Lung (tissue), 12 donors: Measurements from ENCODE around the gene PRR15L. TPM values are rescaled to one million over a fixed set of nuclear protein-coding genes. Genes with fewer than 3 reads are reported as not detected.
"Not testable (repeated sequence)": the region's sequence is repeated elsewhere in the genome, so short reads cannot be mapped to it uniquely, and the experiment has no call there.

Source experiments
- ATAC-seq: fragments of 200-7000 bp; cut with Tn5 transposase; one replicate; pipeline ENCODE4 v1.9.1; 2020; ENCODE audit warnings: moderate number of reproducible peaks; ENCODE audit not compliant: insufficient read depth, low FRiP score
- DNase-seq, 3 donors: peaks; one replicate each; pipeline ENCODE4 v3.0.0-alpha.2; 2013 to 2017
- H3K27ac ChIP-seq, 2 donors: one replicate each; pipeline ENCODE4 v1.5.1; 2013; ENCODE audit warnings: mild to moderate bottlenecking in 2 of 2, moderate library complexity in 2 of 2, control low read depth in 1 of 2, inconsistent platforms in 1 of 2, low read depth in 1 of 2, low read length in 1 of 2
- H3K27me3 ChIP-seq, 3 donors: one replicate each; pipeline ENCODE4 v1.5.1; 2013; ENCODE audit warnings: low read length in 2 of 3; ENCODE audit not compliant: control insufficient read depth in 3 of 3, insufficient read depth in 3 of 3
- H3K36me3 ChIP-seq, 4 donors: one replicate each; pipeline ENCODE4 v1.5.1; 2013; ENCODE audit warnings: low read length in 4 of 4, mild to moderate bottlenecking in 1 of 4, moderate library complexity in 1 of 4; ENCODE audit not compliant: control insufficient read depth in 4 of 4, insufficient read depth in 4 of 4
- H3K4me1 ChIP-seq, 5 donors: one replicate each; pipeline ENCODE4 v1.5.1; 2013; ENCODE audit warnings: low read length in 5 of 5, mild to moderate bottlenecking in 2 of 5, moderate library complexity in 1 of 5; ENCODE audit not compliant: control insufficient read depth in 5 of 5, insufficient read depth in 5 of 5
- H3K4me3 ChIP-seq: one replicate; pipeline ENCODE4 v1.5.1; 2013; ENCODE audit warnings: mild to moderate bottlenecking, control low read depth, moderate library complexity
- H3K9ac ChIP-seq, 2 donors: one replicate each; pipeline ENCODE4 v1.5.1; 2013; ENCODE audit warnings: low read length in 2 of 2, control low read depth in 1 of 2; ENCODE audit not compliant: insufficient read depth in 1 of 2
- H3K9me3 ChIP-seq, 4 donors: one replicate each; pipeline ENCODE4 v1.5.1; 2013; ENCODE audit warnings: low read length in 3 of 4, mild to moderate bottlenecking in 1 of 4, moderate library complexity in 1 of 4; ENCODE audit not compliant: control insufficient read depth in 4 of 4, insufficient read depth in 3 of 4
- CTCF ChIP-seq: IDR thresholded peaks from 2 replicates; pipeline ENCODE4 v1.5.1; 2012; ENCODE audit warnings: mild to moderate bottlenecking; ENCODE audit errors: control extremely low read depth, extremely low read depth
- WGBS, 2 donors: extraction: QIAGEN DNeasy Blood & Tissue Kit; methylation state at CpG; one replicate each; pipeline ENCODE4 v1.1.7; 2013; 5-methylcytosine and 5-hydroxymethylcytosine counted together
- polyA plus RNA-seq, 2 donors: library from polyadenylated mRNA; stranded (reverse); fragments of 200-250 nt; gene quantifications; one replicate each; pipeline ENCODE4 v1.2.1, GENCODE V29; 2013
- total RNA-seq, 2 donors: library from RNA; depleted of rRNA in 1 of 2; stranded (reverse); fragments of >200 nt in 1 of 2; gene quantifications; one replicate each; pipeline ENCODE4 v1.2.1, GENCODE V29; 2014 to 2021
- donor health status: control.
- donor health status: control.
- donor health status: Bipolar disorder and iron deficiency.
- donor health status: healthy.
- donor health status: DM: yes; HTN: yes; CAD: no.

PRR15L gene
- total and polyA plus RNA-seq, 4 donors, result 59.5 to 98.5 (median 75.5) TPM

- 26 to 33% methylated on average over 4 of the region's 4 CpGs for WGBS, 2 donors
- peak in 2 of 3 donors; percentile 50 to 66 for DNase-seq
Observed at GRCh38 chr17:48002266-48002915, 44.7 kb upstream of the PRR15L start.

GRCh38 chr17:48001657-48002056, 44.0 kb upstream of the PRR15L start:
- not testable (repeated sequence) for H3K9ac ChIP-seq, ATAC-seq, H3K9me3 ChIP-seq, H3K4me3 ChIP-seq, H3K27me3 ChIP-seq, H3K36me3 ChIP-seq, DNase-seq
- Histone ChIP-seq H3K27ac (peak overlapping the region in 1 of 2 donors; percentile 50), H3K4me1 (peaks cover 0 to 16% (median 8%) of the 10 kb centered on the region in 5 donors)
- WGBS, 2 donors, result 94 to 95% methylated on average over 5 of the region's 5 CpGs

More at GRCh38 chr17:48002266-48002915, 44.7 kb upstream of the PRR15L start:
- peak overlapping the region in 1 of 2 donors; percentile 50 for H3K27ac ChIP-seq
- no peak overlapping the region for H3K9ac ChIP-seq
- ATAC-seq, result peak; percentile 53
- H3K9me3 ChIP-seq, result no peaks in the 10 kb centered on the region
- TF ChIP-seq CTCF, result no peak
- no peak overlapping the region for H3K4me3 ChIP-seq
- peaks cover 0 to 16% (median 8%) of the 10 kb centered on the region in 5 donors for H3K4me1 ChIP-seq
- no peaks in the 10 kb centered on the region for H3K36me3 ChIP-seq
- H3K27me3 ChIP-seq, result no peaks in the 10 kb centered on the region

- no peak overlapping the region for H3K27ac ChIP-seq
- ATAC-seq, result no peak
- TF ChIP-seq CTCF, result no peak
Observed at GRCh38 chr17:48001197-48001596, 43.5 kb upstream of the PRR15L start.

GRCh38 chr17:47999582-47999981, 41.9 kb upstream of the PRR15L start:
- Histone ChIP-seq H3K9ac (no peak overlapping the region), H3K36me3 (no peaks in the 10 kb centered on the region), H3K27me3 (no peaks in the 10 kb centered on the region), H3K4me3 (no peak overlapping the region), H3K4me1 (peaks cover 0 to 17% (median 8%) of the 10 kb centered on the region in 5 donors), H3K9me3 (no peaks in the 10 kb centered on the region), H3K27ac (no peak overlapping the region)
- ATAC-seq, result no peak
- TF ChIP-seq CTCF, result no peak
- WGBS, 2 donors, result 52 to 54% methylated on average over 4 of the region's 4 CpGs
- no peak for DNase-seq

More at GRCh38 chr17:48001197-48001596, 43.5 kb upstream of the PRR15L start:
- Histone ChIP-seq H3K4me3 (no peak overlapping the region), H3K4me1 (peaks cover 0 to 16% (median 8%) of the 10 kb centered on the region in 5 donors), H3K9ac (no peak overlapping the region), H3K9me3 (no peaks in the 10 kb centered on the region), H3K27me3 (no peaks in the 10 kb centered on the region), H3K36me3 (no peaks in the 10 kb centered on the region)
- no peak for DNase-seq
- WGBS, 2 donors, result 77 to 86% methylated on average over 1 of the region's 1 CpG
